Activated CD4-positive, alpha-beta T cell treated with anti-CD3 and anti-CD28 coated beads for 24 hours (primary cell): ENCODE results near the gene TRAF1.

Source experiments
- DNase-seq, 2 donors: peaks; one replicate each; pipeline ENCODE4 v3.0.0-alpha.2; 2020; ENCODE audit warnings: low read depth in 2 of 2

Gene TRAF1

DNA sequence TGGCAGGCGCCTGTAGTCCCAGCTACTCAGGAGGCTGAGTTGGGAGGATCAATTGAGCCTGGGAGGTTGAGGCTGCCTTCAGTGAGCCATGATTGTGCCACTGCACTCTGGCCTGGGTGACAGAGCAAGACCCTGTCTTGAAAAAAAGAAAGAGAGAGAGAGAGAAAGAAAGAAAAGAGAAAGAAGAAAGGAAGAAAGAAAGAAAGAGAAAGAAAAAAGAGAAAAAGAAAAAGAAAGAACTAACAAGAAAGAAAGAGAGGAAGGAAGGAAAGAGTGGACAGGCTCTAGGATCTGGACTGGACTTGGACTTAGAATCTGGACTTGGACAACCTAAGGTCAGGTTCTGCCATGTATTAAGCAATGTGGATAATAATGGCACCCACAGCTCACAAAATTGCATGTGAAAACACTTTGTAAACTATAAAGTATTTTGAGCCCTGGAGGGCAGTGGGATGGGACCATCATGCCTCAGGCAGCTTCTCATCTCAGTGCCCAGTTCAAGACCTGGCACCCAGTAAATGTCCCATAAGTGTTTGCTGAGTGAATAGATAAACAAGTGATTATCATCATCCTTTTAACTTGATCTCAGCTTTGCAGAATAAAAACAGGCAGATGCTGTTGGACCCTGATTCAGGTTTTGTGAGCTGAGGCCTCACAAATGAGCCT is 36.9 kb downstream of the TRAF1 start:
- DNase-seq: no peak

DNA sequence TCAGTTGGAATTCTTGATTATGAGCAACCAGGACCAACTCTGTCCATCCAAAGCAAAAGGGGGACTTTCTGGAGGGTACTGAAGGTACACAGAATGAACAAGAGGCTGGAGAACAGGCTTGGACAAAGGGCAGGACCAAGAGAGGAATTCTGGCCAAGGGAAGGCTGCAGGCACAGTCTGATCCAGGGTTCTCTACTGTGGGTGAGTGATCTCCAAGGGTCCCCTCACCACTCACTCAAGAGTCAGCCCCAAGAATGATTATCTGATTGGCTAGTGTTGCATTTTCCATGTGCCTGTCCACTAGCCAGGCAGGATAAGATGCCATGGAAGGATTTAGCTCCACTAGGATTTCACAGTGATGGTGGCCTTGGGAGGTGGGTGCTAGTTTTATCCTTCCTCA is 38.0 kb downstream of the TRAF1 start:
- no peak for DNase-seq

DNA sequence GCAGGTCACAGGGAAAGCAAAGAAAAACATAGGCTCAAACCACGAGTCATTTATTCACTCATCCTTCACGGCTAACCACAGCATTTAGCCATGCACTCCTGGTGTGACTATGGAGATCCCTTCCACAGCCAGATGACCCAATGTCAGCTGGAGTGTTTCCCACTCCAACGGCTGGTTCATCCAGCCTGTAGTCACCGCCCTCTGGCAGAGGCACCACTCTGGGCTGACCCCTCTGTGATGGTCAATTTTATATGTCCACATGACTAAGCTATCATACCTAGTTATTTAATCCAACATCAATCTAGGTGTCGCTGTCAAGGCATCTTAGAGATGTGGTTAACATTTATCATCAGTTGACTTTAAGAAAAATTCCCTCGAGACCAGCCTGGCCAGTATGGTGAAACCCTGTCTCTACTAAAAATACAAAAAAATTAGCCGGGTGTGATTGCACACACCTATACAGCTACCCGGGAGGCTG is 40.1 kb downstream of the TRAF1 start:
- no peak for DNase-seq

DNA sequence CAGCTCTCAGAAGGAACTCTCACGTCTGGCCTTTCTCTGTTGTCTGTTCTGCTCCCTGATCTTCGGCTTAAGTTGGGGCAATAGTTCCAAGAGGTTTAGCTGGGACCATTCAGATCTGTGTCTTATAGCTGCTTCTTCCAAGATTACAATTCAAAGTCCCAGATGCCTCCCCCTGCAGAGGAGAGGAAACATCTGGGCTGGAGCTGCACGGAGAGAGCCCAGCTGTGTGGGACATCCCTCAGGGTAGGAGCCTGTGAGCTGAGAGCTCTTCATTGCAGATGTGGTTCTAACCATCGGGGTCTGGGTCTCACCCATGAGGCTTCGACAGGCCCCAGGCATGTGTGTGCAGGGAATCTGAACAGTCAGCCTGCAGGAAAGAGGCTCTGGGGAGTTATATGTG is 40.6 kb downstream of the TRAF1 start:
- no peak for DNase-seq

DNA sequence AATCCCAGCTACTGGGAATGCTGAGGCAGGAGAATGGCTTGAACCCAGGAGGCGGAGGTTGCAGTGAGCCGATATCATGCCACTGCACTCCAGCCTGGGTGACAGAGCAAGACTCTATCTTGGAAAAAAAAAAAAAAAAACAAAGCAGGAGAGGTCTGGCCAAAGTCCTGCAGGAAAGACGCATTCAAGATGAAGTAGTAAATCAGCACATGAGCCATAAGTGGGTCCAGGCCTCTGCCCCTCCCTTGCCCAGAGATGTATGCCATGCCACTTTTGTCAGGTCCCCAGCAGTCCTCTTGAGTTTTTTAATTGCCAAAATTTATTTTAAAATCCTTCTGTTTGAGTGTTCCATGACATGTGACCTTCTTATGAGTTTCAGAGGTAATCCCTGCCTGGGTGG is 41.1 kb downstream of the TRAF1 start:
- DNase-seq: no peak

DNA sequence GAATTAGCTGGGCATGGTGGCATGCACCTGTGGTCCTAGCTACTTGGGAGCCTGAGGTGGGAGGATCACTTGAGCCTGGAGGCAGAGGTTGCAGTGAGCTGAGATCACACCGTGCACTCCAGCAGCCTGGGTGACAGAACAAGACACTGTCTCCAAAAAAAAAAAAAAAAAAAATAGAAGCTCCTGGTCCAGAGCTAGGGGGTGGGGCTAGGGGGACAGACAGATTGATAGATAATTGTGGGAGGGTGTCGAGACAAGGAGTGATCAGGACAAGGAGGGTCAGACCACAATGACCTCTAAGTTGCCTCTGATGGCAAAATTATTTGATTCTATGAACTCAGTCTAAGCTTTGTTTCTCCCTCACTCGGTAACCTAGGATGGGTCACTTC is 43.0 kb downstream of the TRAF1 start:
- DNase-seq: no peak

DNA sequence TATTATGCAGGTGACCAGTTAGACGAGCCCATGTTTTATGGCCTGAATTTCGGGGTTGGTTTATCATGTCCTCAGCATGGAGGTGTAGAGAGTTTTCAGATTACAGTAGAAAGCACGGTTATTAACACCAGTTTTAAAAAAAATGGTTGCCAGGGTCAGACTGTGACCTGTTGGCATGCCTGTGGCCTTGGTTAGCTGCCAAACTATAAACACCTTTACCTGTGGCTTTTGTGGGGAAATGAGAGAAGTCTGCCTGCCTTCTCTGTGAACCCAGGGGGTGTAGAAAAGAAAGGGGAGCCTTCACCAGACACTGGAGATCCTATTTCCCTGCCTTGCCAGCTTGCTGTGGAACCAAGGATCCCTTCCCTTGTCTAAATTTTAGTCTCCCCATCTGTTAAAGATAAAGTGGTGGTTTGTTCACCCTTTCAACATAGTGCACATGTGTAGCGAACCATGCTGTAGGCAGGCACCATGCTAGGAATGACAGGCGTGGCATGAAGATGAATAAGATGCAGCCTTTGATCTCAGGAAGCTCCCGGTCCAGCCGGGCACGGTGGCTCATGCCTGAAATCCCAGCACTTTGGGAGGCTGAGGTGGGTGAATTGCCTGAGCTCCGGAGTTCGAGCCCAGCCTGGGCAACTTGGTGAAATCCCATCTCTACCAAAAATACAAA is 43.5 kb downstream of the TRAF1 start:
- DNase-seq: no peak

DNA sequence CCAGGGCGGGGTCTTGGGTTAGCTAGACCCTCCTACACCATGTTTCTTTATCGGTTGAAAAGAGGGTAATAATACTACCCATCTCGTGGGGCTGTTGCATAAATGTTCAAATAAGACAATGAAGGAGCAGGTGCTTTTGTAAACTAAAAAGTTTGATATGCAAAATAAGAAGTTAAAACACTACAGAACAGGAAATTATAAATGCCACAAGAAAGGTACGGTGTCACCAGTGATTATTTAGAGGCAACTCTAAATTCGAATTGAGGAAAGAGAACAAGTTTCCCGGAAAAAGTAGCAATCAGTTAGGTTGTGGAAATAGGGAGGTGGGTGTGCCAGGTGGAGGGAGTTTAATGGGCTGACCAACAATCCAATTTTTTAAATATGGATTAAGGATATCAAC is 47.1 kb downstream of the TRAF1 start:
- no peak for DNase-seq

DNA sequence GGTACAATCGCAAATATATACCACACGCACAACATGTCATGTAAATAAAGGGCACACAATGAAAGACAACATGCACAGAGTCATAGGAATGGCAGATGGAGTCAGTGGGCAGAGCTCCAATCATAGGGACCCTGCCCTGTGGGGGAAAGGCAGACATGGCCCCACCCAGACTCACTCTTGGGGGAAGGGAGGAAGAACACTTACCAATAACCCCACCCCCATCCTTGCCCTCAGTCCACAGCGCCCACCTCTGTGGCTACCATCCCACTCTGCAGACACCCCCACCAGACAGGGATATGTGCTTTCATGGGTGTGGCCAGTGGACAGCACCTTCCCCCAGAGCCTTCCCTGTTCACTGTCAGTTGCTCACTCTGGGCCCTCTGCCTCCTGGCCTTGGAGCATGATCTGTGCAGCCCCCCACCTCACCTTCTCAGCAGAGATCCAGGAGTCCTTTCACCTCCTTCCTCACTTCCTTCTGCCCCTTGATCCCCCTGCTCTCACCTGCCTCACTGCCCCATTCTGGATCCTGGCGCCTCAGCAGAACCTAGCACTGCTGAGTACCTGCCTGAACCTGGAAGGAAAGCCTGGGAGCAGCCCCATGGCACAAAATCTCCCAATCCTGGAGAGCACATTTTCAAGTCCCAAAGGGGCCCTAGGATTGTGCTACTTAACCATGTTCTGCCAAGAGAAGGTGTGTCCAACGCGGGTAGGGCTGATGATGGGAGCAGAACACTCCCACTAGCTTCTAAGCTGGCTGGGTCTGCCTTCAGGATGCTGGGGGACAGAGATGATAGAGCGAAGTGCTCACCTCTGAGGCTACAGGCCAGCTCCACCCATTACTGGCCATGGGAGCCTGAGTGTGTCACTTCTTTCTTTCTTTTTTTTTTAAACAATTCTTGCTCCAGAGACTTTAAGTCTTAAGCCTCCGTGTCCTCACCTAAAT is 48.1 kb downstream of the TRAF1 start:
- DNase-seq: no peak

DNA sequence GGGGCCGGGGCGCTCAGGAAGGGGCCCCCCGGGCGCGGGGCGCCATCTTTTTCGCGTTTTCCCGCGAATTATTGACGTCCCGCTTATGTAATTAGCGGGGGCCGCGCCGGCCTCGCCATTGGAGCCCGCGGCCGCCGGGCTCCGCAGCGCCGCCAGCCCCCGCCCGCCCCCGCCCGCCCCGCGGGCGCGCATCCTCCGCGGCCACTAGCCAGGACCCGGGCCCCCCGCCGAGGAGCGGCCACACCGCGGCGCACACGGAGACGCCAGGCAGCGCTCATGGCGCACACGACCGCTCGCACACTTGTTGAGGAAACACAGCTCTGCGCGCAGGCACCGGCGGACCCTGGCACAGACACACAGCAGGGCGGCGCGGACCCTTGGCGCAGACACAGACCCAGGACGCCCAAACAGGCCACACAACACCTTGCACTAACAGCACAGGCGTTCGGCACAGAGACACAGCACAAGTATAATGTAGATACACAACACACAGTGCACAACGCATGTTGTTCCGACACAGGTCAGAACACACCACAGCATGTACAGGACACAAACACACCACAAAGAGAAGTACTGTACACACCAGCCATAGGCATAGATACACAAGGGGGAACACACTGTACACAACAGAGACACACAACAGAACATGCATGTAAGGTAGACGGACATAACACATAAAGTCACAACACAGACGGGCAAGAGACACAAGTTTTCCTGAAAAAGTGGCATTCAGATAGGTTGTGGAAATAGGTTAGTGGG is 49.1 kb downstream of the TRAF1 start:
- DNase-seq: peak in 1 of 2 donors; percentile 68

DNA sequence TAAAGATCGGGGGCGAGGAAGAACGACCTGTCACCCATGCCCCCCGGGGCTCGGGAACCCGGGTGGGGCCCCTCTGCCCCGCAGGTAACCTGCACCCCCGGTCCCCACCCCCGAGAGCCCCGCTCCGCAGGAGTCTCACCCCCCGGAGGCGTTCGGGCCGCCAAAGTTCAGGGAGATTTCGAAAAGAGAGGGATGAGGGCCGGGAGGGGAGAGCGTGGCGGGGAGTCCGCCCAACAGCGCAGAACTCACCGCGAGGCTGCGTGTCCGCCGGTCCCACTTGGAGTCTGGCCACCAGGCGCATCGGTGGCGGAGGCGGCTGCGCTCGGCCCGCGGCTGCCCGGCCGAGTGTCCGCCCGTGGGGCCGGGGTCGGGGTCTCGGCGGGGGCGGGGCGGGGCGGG is 49.8 kb downstream of the TRAF1 start, which contains the start of gene PHF19:
PHF19 (minus strand) TSS at position 347 of the 399 bp plus-strand sequence. CDS start 2,447 bp downstream, outside the sequence.
- DNase-seq: no peak

DNA sequence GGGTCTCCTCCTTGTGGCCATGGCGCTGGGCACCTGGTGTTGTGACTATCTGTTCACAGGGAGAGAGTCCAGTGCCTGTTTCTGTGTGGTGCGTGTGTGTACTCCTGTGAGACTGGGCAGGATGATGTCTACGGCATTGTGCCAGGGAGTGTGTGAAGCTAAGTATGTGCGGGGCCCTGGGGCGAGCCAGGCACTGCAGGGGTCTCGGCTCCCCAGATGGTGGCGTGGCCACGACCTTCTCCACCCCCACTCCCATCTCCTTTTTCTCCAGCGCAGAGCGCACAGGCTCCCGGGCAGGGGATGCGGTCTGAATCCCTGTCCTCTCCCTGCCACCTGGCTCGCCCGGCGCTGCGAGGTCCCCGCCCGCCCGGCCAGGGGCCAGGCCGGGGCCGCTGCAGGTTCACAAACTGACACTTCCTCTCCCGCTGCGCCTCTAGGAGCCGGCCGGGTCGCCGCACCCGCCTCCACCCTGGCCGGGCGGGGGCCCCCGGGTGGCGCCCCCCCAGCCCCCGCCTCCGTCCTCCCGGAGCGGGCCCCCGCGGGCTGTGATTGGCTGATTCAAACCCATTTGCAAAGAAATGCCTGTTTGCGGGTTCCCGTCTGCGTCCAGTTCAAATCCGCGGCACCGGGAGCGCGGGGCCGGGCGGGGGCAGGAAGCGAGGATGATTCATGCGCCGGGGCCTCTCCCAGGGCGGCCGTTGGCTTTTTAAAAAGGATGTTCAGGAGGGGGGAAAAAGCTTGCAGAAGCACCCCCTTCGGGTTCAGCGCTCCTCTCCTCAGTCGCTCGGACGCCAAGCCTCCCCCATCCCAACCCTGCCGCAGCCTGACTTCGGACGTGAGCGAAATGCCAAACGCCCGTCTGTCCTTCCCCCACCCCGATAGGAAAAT is 50.4 kb downstream of the TRAF1 start:
- DNase-seq: peak; percentile 71 to 86

DNA sequence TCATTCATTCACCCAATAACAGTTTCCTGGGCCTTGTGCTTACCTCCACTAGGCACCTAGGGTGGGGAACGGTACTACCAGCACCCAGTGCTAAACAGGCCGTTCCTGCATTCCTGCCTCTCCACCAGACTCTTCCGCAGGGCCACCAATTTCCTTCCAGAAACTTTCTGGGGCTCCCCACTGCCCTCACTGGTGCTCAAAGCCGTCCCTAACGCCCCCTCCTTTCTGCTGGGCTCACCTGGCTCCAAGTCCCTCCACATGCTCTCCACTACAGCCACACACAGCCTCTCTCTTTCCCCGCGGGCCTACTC is 51.0 kb downstream of the TRAF1 start:
- DNase-seq: no peak

DNA sequence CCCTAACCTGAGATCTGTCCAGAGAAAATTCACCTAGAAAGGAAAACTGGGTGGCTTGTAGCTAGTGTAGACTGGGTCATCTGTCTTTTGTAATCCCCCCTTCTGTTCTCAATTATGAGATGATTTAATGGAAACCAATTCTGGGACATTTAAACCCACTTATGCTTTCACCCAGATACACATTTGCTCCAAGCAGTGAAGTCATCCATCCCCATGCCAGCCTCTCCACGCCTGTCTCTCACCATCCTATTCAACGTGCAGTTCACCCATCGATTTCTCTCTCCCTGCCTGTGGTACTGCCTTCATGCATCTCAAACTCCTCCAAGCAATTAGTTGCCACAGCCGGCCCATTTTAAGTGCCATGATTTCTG is 51.4 kb downstream of the TRAF1 start:
- no peak for DNase-seq

DNA sequence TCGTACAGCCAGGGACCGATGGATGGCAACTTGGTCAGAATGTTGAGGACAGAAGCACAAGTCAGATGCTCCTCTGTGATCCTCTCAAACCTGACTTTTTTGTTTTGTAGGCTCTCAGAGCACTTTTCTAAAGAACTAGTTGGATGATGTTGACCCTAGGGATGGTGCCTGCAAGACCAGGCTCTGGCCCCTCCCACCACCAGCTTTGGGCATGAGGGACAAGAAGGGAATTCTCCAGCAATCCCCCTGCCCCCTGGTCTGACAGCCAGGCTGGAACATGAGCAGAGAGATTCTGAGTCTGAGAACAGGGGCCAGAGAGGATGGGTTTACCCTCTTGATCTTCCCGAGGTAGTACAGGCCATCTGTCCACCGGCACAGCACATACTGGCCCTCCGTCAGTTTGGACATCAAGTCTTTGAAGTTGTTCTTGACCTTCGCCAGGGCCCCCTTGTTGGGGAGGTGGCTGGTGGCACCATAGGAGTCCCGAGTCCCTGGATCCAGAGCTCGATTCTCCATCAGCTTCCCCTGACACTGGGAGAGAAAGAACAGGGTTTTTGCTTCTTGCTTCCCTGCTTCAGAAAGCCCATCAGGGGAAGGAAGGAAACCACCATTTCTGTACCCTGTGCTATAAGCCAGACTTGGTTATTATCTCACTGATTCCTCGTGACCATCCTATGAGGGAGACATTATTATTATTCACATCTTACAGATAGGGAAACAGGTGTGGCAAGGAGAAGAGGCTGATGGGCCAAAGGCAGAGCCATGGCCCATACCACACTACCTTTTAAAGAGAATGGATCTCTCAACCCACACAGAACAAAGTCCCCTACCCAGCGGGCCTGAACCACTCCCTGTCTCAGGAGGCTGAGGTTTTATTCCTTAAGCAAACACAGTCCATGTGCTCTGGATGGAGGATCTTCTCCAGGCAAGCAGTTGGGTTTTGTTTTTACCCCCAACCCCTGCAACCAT is 52.1 kb downstream of the TRAF1 start:
- no peak for DNase-seq

DNA sequence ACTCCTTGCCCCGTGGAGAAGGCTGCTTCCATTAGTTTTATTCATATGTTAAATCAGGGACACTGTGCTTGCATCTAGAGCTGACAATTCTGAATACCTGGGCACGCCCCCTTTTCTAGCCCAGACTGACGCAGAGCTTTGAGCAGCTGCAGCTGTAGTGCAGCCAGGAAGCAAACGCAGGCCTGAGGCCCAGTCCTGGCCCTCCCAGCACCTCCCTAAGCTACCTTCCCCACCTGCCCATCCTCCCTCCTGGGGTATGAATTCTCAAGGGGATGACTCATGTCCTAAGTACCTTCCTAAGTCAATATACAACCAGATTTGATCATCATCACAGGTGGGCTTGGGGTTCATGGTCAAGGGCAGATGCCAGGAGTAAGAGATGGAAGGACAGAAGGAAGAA is 53.1 kb downstream of the TRAF1 start:
- no peak for DNase-seq

DNA sequence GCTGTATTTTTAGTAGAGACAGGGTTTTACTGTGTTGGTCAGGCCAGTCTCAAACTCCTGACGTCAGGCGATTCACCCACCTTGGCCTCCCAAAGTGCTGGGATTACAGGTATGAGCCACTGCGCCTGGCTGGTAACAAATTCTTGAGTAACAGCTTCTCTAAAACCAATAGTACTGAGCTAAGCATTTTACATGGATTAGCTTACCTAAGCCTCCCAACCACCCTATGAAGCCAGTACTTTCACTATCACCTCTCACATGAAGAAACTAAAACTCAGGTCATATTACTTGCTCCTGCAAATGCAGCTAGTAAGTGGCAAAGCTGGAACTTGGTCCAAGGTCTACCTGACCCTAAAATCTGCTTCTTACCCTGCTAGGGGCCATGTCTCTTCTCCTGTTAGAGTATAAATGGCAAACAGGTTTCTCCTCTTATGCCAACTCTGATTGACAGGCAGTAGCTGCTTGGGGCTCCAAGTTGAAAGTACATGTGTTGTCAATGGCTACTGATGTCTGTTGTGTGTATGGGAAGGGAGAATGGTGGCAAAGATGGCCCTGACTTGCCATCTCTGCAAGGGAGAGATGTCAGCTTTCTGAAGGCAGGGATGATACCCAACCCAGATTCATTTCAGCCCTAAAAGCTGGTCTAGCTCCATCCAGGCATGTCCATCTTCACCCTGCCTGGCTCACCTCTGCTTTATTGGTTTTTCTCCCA is 53.6 kb downstream of the TRAF1 start:
- no peak for DNase-seq

DNA sequence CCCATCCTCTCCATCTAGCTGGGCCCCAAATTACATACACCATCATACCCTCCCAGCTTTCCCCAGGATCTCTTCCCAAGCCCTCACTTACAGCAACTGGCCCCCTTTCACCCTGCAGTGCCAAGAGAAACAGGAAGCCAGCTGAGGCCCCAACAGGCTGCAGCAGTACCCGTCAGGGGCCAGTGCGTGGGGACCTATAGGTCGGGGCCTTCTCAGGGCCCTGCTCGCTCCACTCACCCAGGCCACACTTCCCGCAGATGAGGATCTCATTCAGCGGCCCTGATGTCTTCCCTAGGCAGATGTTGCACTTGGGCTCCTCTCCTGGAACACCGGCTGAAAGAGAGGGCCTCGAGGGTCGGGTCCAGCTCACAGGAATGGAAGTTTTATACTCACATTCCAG is 56.4 kb downstream of the TRAF1 start:
- DNase-seq: no peak

DNA sequence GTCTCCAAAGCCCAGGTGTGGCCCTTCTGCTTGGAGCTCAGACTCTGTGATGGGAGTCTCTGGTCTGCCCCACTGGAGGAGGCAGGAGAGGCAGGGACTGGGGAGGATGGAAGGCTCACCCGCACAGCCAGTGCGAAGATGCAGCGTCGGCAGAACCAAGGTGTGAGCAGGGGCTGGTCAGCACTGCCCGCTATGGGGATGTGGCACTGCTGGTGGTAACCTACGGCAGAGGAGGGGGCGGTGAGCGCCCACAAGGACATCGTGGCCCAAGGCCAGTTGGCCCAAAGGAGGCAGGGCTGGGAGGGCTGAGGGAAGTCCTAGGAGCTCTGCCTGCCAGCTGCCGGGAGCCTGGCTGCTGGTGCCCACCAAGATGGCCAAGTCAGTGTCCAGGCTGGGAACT is 56.9 kb downstream of the TRAF1 start:
- DNase-seq: no peak
